ENCODE results near the gene PARM1.

Gene PARM1

GRCh38 chr4:75018811-75019479, 86.0 kb downstream of the PARM1 start:
- H3K4me1 ChIP-seq (ENCODE audit: control insufficient read depth, insufficient read depth, low read length), result no peaks in the 10 kb centered on the region
- CTCF ChIA-PET, result no interaction called here

GRCh38 chr4:75025431-75025830, 92.5 kb downstream of the PARM1 start:
- no peaks in the 10 kb centered on the region for H3K4me1 ChIP-seq (ENCODE audit: control insufficient read depth, insufficient read depth, low read length)
- H3K27ac ChIP-seq (ENCODE audit: extremely low read depth, low read depth, low read length), result no peak overlapping the region
- no peak overlapping the region for H3K4me3 ChIP-seq (ENCODE audit: low read depth, low read length)
- POLR2A ChIA-PET, result no interaction called here
- H3K36me3 ChIP-seq (ENCODE audit: control insufficient read depth in 2 of 2, insufficient read depth in 1 of 2, low read length in 2 of 2), result no peaks in the 10 kb centered on the region
- no peak for TF ChIP-seq ZNF560 (tag by site-specific recombination; IDR thresholded peaks at IDR 0.05; ENCODE audit: borderline replicate concordance)
- no peak for TF ChIP-seq TCF7L2 (IDR thresholded peaks at IDR 0.05; ENCODE audit: borderline replicate concordance, low read depth, low read length)
- no peak for TF ChIP-seq ZNF561 (tag by site-specific recombination; IDR thresholded peaks at IDR 0.05; ENCODE audit: borderline replicate concordance)
- TF ChIP-seq ZNF211 (tag by site-specific recombination; IDR thresholded peaks at IDR 0.05; ENCODE audit: low read depth), result no peak
- no peak for TF ChIP-seq SP3 (tag by site-specific recombination; IDR thresholded peaks at IDR 0.05)
- TF ChIP-seq ZNF341 (tag by site-specific recombination; IDR thresholded peaks at IDR 0.05; ENCODE audit: low read depth), result no peak
- H3K9me3 ChIP-seq (ENCODE audit: control insufficient read depth, insufficient read depth, low read depth, low read length), result no peaks in the 10 kb centered on the region
- CTCF ChIA-PET, result no interaction called here

More at GRCh38 chr4:75018811-75019479, 86.0 kb downstream of the PARM1 start:
- Histone ChIP-seq H3K4me3 (ENCODE audit: low read depth, low read length) (no peak overlapping the region), H3K36me3 (ENCODE audit: control insufficient read depth in 2 of 2, insufficient read depth in 1 of 2, low read length in 2 of 2) (no peaks in the 10 kb centered on the region), H3K27ac (ENCODE audit: extremely low read depth, low read depth, low read length) (no peak overlapping the region), H3K9me3 (ENCODE audit: control insufficient read depth, insufficient read depth, low read depth, low read length) (no peaks in the 10 kb centered on the region)
- POLR2A ChIA-PET, result no interaction called here
- no peak for TF ChIP-seq ZBTB7A (tag by site-specific recombination; IDR thresholded peaks at IDR 0.05; ENCODE audit: low read depth)
- TF ChIP-seq SETDB1 (IDR thresholded peaks at IDR 0.05; ENCODE audit: insufficient read length, low read length), result no peak
- TF ChIP-seq ZNF621 (tag by site-specific recombination; IDR thresholded peaks at IDR 0.05), result no peak
- TF ChIP-seq ZNF341 (tag by site-specific recombination; IDR thresholded peaks at IDR 0.05; ENCODE audit: low read depth), result no peak
- no peak for TF ChIP-seq ZNF76 (tag by site-specific recombination; IDR thresholded peaks at IDR 0.05; ENCODE audit: borderline replicate concordance, low read depth)
- no peak for TF ChIP-seq ZNF677 (tag by site-specific recombination; IDR thresholded peaks at IDR 0.05)
- no peak for TF ChIP-seq ZSCAN5A (tag by site-specific recombination; IDR thresholded peaks at IDR 0.05)
- TF ChIP-seq ZNF266 (tag by site-specific recombination; IDR thresholded peaks at IDR 0.05; ENCODE audit: low read depth), result no peak
- no peak for TF ChIP-seq ZNF777 (tag by site-specific recombination; IDR thresholded peaks at IDR 0.05; ENCODE audit: borderline replicate concordance)
- no peak for TF ChIP-seq ZNF223 (tag by site-specific recombination; IDR thresholded peaks at IDR 0.05)
- TF ChIP-seq PRDM4 (tag by site-specific recombination; IDR thresholded peaks at IDR 0.05), result no peak

GRCh38 chr4:75028196-75028854, 95.4 kb downstream of the PARM1 start:
- Histone ChIP-seq H3K27ac (ENCODE audit: extremely low read depth, low read depth, low read length) (no peak overlapping the region), H3K4me3 (ENCODE audit: low read depth, low read length) (no peak overlapping the region), H3K4me1 (ENCODE audit: control insufficient read depth, insufficient read depth, low read length) (no peaks in the 10 kb centered on the region), H3K9me3 (ENCODE audit: control insufficient read depth, insufficient read depth, low read depth, low read length) (no peaks in the 10 kb centered on the region), H3K36me3 (ENCODE audit: control insufficient read depth in 2 of 2, insufficient read depth in 1 of 2, low read length in 2 of 2) (no peaks in the 10 kb centered on the region)
- ChIA-PET CTCF (interaction anchor here (0.6 kb wide), 1 partner anchor 18 kb away, joined by 3 read pairs; no protein-coding TSS in a partner anchor), POLR2A (no interaction called here)
- no peak for TF ChIP-seq GLIS2 (tag by site-specific recombination; IDR thresholded peaks at IDR 0.05)
- no peak for TF ChIP-seq ZNF433 (tag by site-specific recombination; IDR thresholded peaks at IDR 0.05; ENCODE audit: low read depth)
- TF ChIP-seq ZNF660 (tag by site-specific recombination; IDR thresholded peaks at IDR 0.05), result no peak
- no peak for TF ChIP-seq WT1 (tag by site-specific recombination; IDR thresholded peaks at IDR 0.05)
- no peak for TF ChIP-seq ZNF571 (tag by site-specific recombination; IDR thresholded peaks at IDR 0.05)
- TF ChIP-seq ZNF423 (tag by site-specific recombination; IDR thresholded peaks at IDR 0.05), result no peak
- no peak for TF ChIP-seq ZNF776 (tag by site-specific recombination; IDR thresholded peaks at IDR 0.05; ENCODE audit: borderline replicate concordance)
- TF ChIP-seq ZNF621 (tag by site-specific recombination; IDR thresholded peaks at IDR 0.05), result no peak
- no peak for TF ChIP-seq ZNF529 (tag by site-specific recombination; IDR thresholded peaks at IDR 0.05; ENCODE audit: insufficient replicate concordance)
- TF ChIP-seq ZNF654 (tag by site-specific recombination; IDR thresholded peaks at IDR 0.05; ENCODE audit: low read depth), result no peak
- no peak for TF ChIP-seq ZNF280C (tag by site-specific recombination; IDR thresholded peaks at IDR 0.05)
